ENCODE results near the gene LSM4. TPM values are rescaled to one million over a fixed set of nuclear protein-coding genes. Genes with fewer than 3 reads are reported as not detected.
A peak's percentile ranks its signal among the peaks of the same experiment; 100 is the strongest.

LSM4 gene
- total RNA-seq, 2 experiments from 2014 or later, result 40.2 to 47.4 TPM

DNA sequence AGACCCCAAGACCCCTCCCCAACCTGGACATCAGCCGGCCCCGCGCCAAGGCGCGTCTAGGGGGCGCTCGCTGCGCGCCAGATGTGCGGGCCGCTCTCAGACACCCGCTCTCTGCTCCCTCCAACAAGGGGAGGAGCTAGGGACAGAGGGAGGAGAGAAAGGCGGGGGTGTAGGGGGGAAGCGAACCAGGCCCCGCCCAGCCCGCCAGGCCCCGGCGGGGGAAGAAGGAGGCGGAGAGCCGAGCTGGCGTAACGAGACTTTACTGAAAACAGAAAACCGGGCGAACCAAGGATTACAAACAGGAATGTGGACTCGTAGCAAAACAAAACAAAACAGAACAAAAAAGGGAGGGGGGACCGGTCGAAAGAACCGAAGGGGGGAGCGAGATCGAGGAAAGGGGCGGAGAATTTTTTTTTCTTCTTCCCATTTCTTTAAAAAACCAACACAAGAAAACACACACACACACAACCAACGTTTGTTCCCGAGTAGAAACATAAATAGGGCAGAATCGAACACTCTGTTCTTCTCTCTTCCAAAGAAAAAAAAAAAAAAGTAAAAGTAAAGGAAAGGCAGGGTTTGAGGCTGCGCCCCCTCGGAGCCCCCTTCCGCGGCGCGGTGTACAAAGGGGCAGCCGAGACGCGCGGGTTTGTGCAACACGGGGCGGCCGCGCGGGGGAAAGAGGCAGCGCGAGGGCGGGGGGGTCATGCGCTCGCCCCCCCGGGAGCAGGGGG, 43.2 kb downstream of the LSM4 start:
- Mint-ChIP-seq H3K4me1 (ENCODE audit: low read depth) (peaks cover 55% of the 10 kb centered on the region), H3K27ac (peak overlapping the region; percentile 100), H3K27me3 (peaks cover 9% of the 10 kb centered on the region), H3K4me3 (peak overlapping the region; percentile 99), H3K9me3 (peaks cover 2% of the 10 kb centered on the region), H3K36me3 (ENCODE audit: low read depth) (peaks cover 51% of the 10 kb centered on the region)
- ChIA-PET POLR2A (interaction anchor here (0.6 to 18.2 kb wide), 40 partner anchors 12 to 1389 kb away, joined by 3 to 761 read pairs (median 6); partner anchors contain the start of genes CCDC124, COPE, DDX49 and HAUS8), CTCF (interaction anchor here (0.6 to 6.6 kb wide), 30 partner anchors 10 to 420 kb away, joined by 3 to 340 read pairs (median 5); partner anchors contain the start of genes LSM4, MPV17L2, RPL18A and SSBP4)
- peaks cover 73% of the 10 kb centered on the region for H3K4me1 ChIP-seq (ENCODE audit: insufficient read depth, low read length)
- H3K27me3 ChIP-seq (ENCODE audit: control insufficient read depth in 1 of 2, insufficient read depth in 2 of 2, low read length in 2 of 2), result no peaks in the 10 kb centered on the region
- peaks cover 35% of the 10 kb centered on the region for H3K36me3 ChIP-seq (ENCODE audit: insufficient read depth, low read length)
- peak overlapping the region; percentile 99 for H3K4me3 ChIP-seq (ENCODE audit: low read length)
- peak; percentile 43 for ATAC-seq (ENCODE audit: poor library complexity)
- intact Hi-C loops (cut with DNase I, micrococcal nuclease), result loop anchor here (1.0 kb wide), 3 partner anchors 25 to 49 kb away; partner anchors contain the start of gene LSM4 (in 2 of the 2)
- peak; percentile 86 to 96 (median 90) for DNase-seq
- no peaks in the 10 kb centered on the region for H3K9me3 ChIP-seq (ENCODE audit: control insufficient read depth in 1 of 2, insufficient read depth in 1 of 2, low read length in 2 of 2)
- H3K27ac ChIP-seq (ENCODE audit: low read depth in 1 of 2, low read length in 2 of 2), result peak overlapping the region; percentile 98 to 99
- TF ChIP-seq, protein P1, sequence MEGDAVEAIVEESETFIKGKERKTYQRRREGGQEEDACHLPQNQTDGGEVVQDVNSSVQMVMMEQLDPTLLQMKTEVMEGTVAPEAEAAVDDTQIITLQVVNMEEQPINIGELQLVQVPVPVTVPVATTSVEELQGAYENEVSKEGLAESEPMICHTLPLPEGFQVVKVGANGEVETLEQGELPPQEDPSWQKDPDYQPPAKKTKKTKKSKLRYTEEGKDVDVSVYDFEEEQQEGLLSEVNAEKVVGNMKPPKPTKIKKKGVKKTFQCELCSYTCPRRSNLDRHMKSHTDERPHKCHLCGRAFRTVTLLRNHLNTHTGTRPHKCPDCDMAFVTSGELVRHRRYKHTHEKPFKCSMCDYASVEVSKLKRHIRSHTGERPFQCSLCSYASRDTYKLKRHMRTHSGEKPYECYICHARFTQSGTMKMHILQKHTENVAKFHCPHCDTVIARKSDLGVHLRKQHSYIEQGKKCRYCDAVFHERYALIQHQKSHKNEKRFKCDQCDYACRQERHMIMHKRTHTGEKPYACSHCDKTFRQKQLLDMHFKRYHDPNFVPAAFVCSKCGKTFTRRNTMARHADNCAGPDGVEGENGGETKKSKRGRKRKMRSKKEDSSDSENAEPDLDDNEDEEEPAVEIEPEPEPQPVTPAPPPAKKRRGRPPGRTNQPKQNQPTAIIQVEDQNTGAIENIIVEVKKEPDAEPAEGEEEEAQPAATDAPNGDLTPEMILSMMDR (IDR thresholded peaks at IDR 0.05), result peak; percentile 98

GRCh38 chr19:18279266-18279515, 43.7 kb downstream of the LSM4 start:
- peak overlapping the region; percentile 100 for H3K27ac Mint-ChIP-seq
- CTCF ChIA-PET, result interaction anchor here (0.6 to 6.6 kb wide), 26 partner anchors 9 to 419 kb away, joined by 3 to 340 read pairs (median 8); partner anchors contain the start of genes LSM4, MPV17L2, RPL18A and SSBP4
- TF ChIP-seq, protein P1 (IDR thresholded peaks at IDR 0.05), result no peak
- Histone ChIP-seq H3K4me1 (ENCODE audit: insufficient read depth, low read length) (peaks cover 73% of the 10 kb centered on the region), H3K9me3 (ENCODE audit: control insufficient read depth in 1 of 2, insufficient read depth in 1 of 2, low read length in 2 of 2) (no peaks in the 10 kb centered on the region), H3K27ac (ENCODE audit: low read depth in 1 of 2, low read length in 2 of 2) (peak overlapping the region; percentile 98 to 99), H3K4me3 (ENCODE audit: low read length) (peak overlapping the region; percentile 99), H3K36me3 (ENCODE audit: insufficient read depth, low read length) (peaks cover 38% of the 10 kb centered on the region), H3K27me3 (ENCODE audit: control insufficient read depth in 1 of 2, insufficient read depth in 2 of 2, low read length in 2 of 2) (no peaks in the 10 kb centered on the region)
- H3K36me3 Mint-ChIP-seq (ENCODE audit: low read depth), result peaks cover 56% of the 10 kb centered on the region
- peaks cover 9% of the 10 kb centered on the region for H3K27me3 Mint-ChIP-seq
- intact Hi-C loops (cut with DNase I, micrococcal nuclease), result loop anchor here (1.0 kb wide), 3 partner anchors 25 to 49 kb away; partner anchors contain the start of gene LSM4 (in 2 of the 2)
- DNase-seq (no peak), ATAC-seq (ENCODE audit: poor library complexity) (no peak)
- POLR2A ChIA-PET, result interaction anchor here (0.6 to 18.2 kb wide), 29 partner anchors 13 to 1204 kb away, joined by 3 to 761 read pairs (median 10); partner anchors contain the start of genes COPE, DDX49, HAUS8 and LSM4
- H3K4me1 Mint-ChIP-seq (ENCODE audit: low read depth), result peaks cover 55% of the 10 kb centered on the region
- H3K9me3 Mint-ChIP-seq, result peaks cover 2% of the 10 kb centered on the region
- H3K4me3 Mint-ChIP-seq, result peak overlapping the region; percentile 99

GRCh38 chr19:18278521-18279265, 44.2 kb downstream of the LSM4 start:
- peaks cover 76% of the 10 kb centered on the region for H3K4me1 ChIP-seq (ENCODE audit: insufficient read depth, low read length)
- no peaks in the 10 kb centered on the region for H3K27me3 ChIP-seq (ENCODE audit: control insufficient read depth in 1 of 2, insufficient read depth in 2 of 2, low read length in 2 of 2)
- peaks cover 9% of the 10 kb centered on the region for H3K27me3 Mint-ChIP-seq
- H3K4me3 ChIP-seq (ENCODE audit: low read length), result peak overlapping the region; percentile 99
- peaks cover 57% of the 10 kb centered on the region for H3K4me1 Mint-ChIP-seq (ENCODE audit: low read depth)
- H3K36me3 ChIP-seq (ENCODE audit: insufficient read depth, low read length), result peaks cover 38% of the 10 kb centered on the region
- H3K9me3 ChIP-seq (ENCODE audit: control insufficient read depth in 1 of 2, insufficient read depth in 1 of 2, low read length in 2 of 2), result no peaks in the 10 kb centered on the region
- CTCF ChIA-PET, result interaction anchor here (1.0 to 6.6 kb wide), 22 partner anchors 9 to 419 kb away, joined by 3 to 340 read pairs (median 8); partner anchors contain the start of genes LSM4, MPV17L2, RPL18A and SSBP4
- intact Hi-C loops (cut with DNase I, micrococcal nuclease), result loop anchor here (1.0 kb wide), 3 partner anchors 26 to 50 kb away; partner anchors contain the start of gene LSM4 (in 2 of the 2)
- H3K9me3 Mint-ChIP-seq, result peaks cover 2% of the 10 kb centered on the region
- DNase-seq, result peak in 11 of 14 experiments; percentile 29 to 79 (median 58)
- peak overlapping the region; percentile 98 to 99 for H3K27ac ChIP-seq (ENCODE audit: low read depth in 1 of 2, low read length in 2 of 2)
- ATAC-seq (ENCODE audit: poor library complexity), result no peak
- POLR2A ChIA-PET, result interaction anchor here (0.8 to 18.2 kb wide), 31 partner anchors 13 to 1203 kb away, joined by 3 to 761 read pairs (median 7); partner anchors contain the start of genes COPE, DDX49, HAUS8 and LSM4
- H3K27ac Mint-ChIP-seq, result peak overlapping the region; percentile 100
- TF ChIP-seq, protein P1 (IDR thresholded peaks at IDR 0.05), result peak; percentile 11
- H3K36me3 Mint-ChIP-seq (ENCODE audit: low read depth), result peaks cover 56% of the 10 kb centered on the region
- peak overlapping the region; percentile 99 for H3K4me3 Mint-ChIP-seq

All from CD4-positive, alpha-beta T cell (primary cell).